Stimulated activated naive B cell treated with anti-CD40 and anti-IgM and Interleukin-4, amounts not matched to agents 10 μg/mL and 1 μg/mL and 100 μg/mL, for 72 hours (primary cell): ENCODE measurements around the gene ANKRD66.

Source experiments
- ATAC-seq, 2 donors: fragments of 150-1000 bp; cut with Tn5 transposase; replicated peaks; 2 replicates each; pipeline ENCODE4 v1.10.0; 2021; ENCODE audit warnings: moderate library complexity in 1 of 2
- DNase-seq: peaks from one replicate; pipeline ENCODE4 v3.0.0; 2021
- H3K27ac Mint-ChIP-seq: one replicate; pipeline ENCODE4 v1.8.0; 2022; ENCODE audit warnings: mild to moderate bottlenecking, mixed read lengths
- H3K27me3 Mint-ChIP-seq, 2 donors: one replicate each; pipeline ENCODE4 v1.8.0; 2022; ENCODE audit warnings: mixed read lengths in 2 of 2
- H3K36me3 Mint-ChIP-seq, 2 donors: one replicate each; pipeline ENCODE4 v1.8.0; 2022; ENCODE audit warnings: mixed read lengths in 2 of 2, mild to moderate bottlenecking in 1 of 2
- H3K4me1 Mint-ChIP-seq, 2 donors: one replicate each; pipeline ENCODE4 v1.8.0; 2022; ENCODE audit warnings: mixed read lengths in 2 of 2, mild to moderate bottlenecking in 1 of 2
- H3K4me3 Mint-ChIP-seq, 2 donors: one replicate each; pipeline ENCODE4 v1.8.0; 2022; ENCODE audit warnings: mild to moderate bottlenecking in 2 of 2, mixed read lengths in 2 of 2, moderate library complexity in 1 of 2
- H3K9me3 Mint-ChIP-seq, 2 donors: one replicate each; pipeline ENCODE4 v1.8.0; 2022; ENCODE audit warnings: mixed read lengths in 2 of 2, mild to moderate bottlenecking in 1 of 2

Gene ANKRD66

GRCh38 chr6:46789434-46790354, 43.0 kb downstream of the ANKRD66 start:
- H3K27me3 Mint-ChIP-seq: no peaks in the 10 kb centered on the region
- no peak overlapping the region for H3K4me3 Mint-ChIP-seq
- no peak for DNase-seq
- H3K27ac Mint-ChIP-seq: no peak overlapping the region
- H3K36me3 Mint-ChIP-seq: no peaks in the 10 kb centered on the region
- H3K4me1 Mint-ChIP-seq: no peaks in the 10 kb centered on the region
- no peaks in the 10 kb centered on the region for H3K9me3 Mint-ChIP-seq
- no peak for ATAC-seq

- no peak for ATAC-seq
Measured at GRCh38 chr6:46790355-46790874, 43.7 kb downstream of the ANKRD66 start.

GRCh38 chr6:46792635-46793034, 45.9 kb downstream of the ANKRD66 start:
- no peaks in the 10 kb centered on the region for H3K9me3 Mint-ChIP-seq
- H3K4me1 Mint-ChIP-seq: no peaks in the 10 kb centered on the region
- H3K27ac Mint-ChIP-seq: no peak overlapping the region
- H3K27me3 Mint-ChIP-seq: peaks cover 5 to 11% of the 10 kb centered on the region in 2 donors
- no peak overlapping the region for H3K4me3 Mint-ChIP-seq
- no peaks in the 10 kb centered on the region for H3K36me3 Mint-ChIP-seq
- no peak for ATAC-seq
- DNase-seq: no peak

More at GRCh38 chr6:46790355-46790874, 43.7 kb downstream of the ANKRD66 start:
- H3K4me1 Mint-ChIP-seq: no peaks in the 10 kb centered on the region
- H3K27me3 Mint-ChIP-seq: peaks cover 5% of the 10 kb centered on the region in 2 donors
- no peak overlapping the region for H3K27ac Mint-ChIP-seq
- no peaks in the 10 kb centered on the region for H3K9me3 Mint-ChIP-seq
- no peak overlapping the region for H3K4me3 Mint-ChIP-seq
- no peak for DNase-seq
- no peaks in the 10 kb centered on the region for H3K36me3 Mint-ChIP-seq

GRCh38 chr6:46793138-46793537, 46.4 kb downstream of the ANKRD66 start, which contains the start of gene MEP1A:
MEP1A (plus strand) TSS chr6:46793389; CDS start chr6:46793399, 10 bp downstream.
- Mint-ChIP-seq H3K4me3 (no peak within 1 kb of the TSS), H3K27me3 (peaks cover 5 to 11% of the 10 kb centered on the region in 2 donors), H3K36me3 (no peaks in the 10 kb centered on the region), H3K9me3 (no peaks in the 10 kb centered on the region), H3K27ac (no peak within 1 kb of the TSS), H3K4me1 (no peaks in the 10 kb centered on the region)
- ATAC-seq (no peak), DNase-seq (no peak)

- ATAC-seq (no peak), DNase-seq (no peak)
- Mint-ChIP-seq H3K9me3 (no peaks in the 10 kb centered on the region), H3K27me3 (peaks cover 5 to 11% of the 10 kb centered on the region in 2 donors), H3K4me3 (no peak overlapping the region), H3K27ac (no peak overlapping the region), H3K36me3 (no peaks in the 10 kb centered on the region), H3K4me1 (no peaks in the 10 kb centered on the region)
Measured at GRCh38 chr6:46794068-46794467, 47.3 kb downstream of the ANKRD66 start.

GRCh38 chr6:46795816-46796215, 49.1 kb downstream of the ANKRD66 start:
- DNase-seq: no peak
- H3K36me3 Mint-ChIP-seq: no peaks in the 10 kb centered on the region
- no peaks in the 10 kb centered on the region for H3K9me3 Mint-ChIP-seq
- H3K4me3 Mint-ChIP-seq: no peak overlapping the region
- peaks cover 5 to 11% of the 10 kb centered on the region in 2 donors for H3K27me3 Mint-ChIP-seq
- no peak for ATAC-seq
- H3K4me1 Mint-ChIP-seq: no peaks in the 10 kb centered on the region
- H3K27ac Mint-ChIP-seq: no peak overlapping the region

GRCh38 chr6:46796848-46797580, 50.3 kb downstream of the ANKRD66 start:
- DNase-seq (no peak), ATAC-seq (no peak)
- Mint-ChIP-seq H3K27ac (no peak overlapping the region), H3K9me3 (no peaks in the 10 kb centered on the region), H3K36me3 (no peaks in the 10 kb centered on the region), H3K27me3 (peaks cover 5 to 11% of the 10 kb centered on the region in 2 donors), H3K4me3 (no peak overlapping the region), H3K4me1 (no peaks in the 10 kb centered on the region)

GRCh38 chr6:46799657-46800056, 52.9 kb downstream of the ANKRD66 start:
- no peaks in the 10 kb centered on the region for H3K4me1 Mint-ChIP-seq
- no peaks in the 10 kb centered on the region for H3K36me3 Mint-ChIP-seq
- H3K27ac Mint-ChIP-seq: no peak overlapping the region
- no peak overlapping the region for H3K4me3 Mint-ChIP-seq
- peaks cover 5 to 11% of the 10 kb centered on the region in 2 donors for H3K27me3 Mint-ChIP-seq
- ATAC-seq: no peak
- DNase-seq: no peak
- no peaks in the 10 kb centered on the region for H3K9me3 Mint-ChIP-seq

GRCh38 chr6:46808806-46809205, 62.1 kb downstream of the ANKRD66 start:
- Mint-ChIP-seq H3K36me3 (no peaks in the 10 kb centered on the region), H3K27me3 (peaks cover 24 to 29% of the 10 kb centered on the region in 2 donors), H3K4me1 (no peaks in the 10 kb centered on the region), H3K4me3 (no peak overlapping the region), H3K27ac (no peak overlapping the region), H3K9me3 (peaks cover 0 to 5% of the 10 kb centered on the region in 2 donors)
- DNase-seq: no peak
- ATAC-seq: no peak
